Osteoblast (primary cell): ENCODE measurements around the gene AKR1A1. TPM values are rescaled to one million over a fixed set of nuclear protein-coding genes. Genes with fewer than 3 reads are reported as not detected.

Experiments
- DNase-seq: peaks from one replicate; pipeline ENCODE4 v3.0.0; 2011; ENCODE audit warnings: low spot score, mixed read lengths; ENCODE audit not compliant: insufficient read length; ENCODE audit errors: missing footprints
- H2AFZ ChIP-seq: 2 replicates; pipeline ENCODE4 v1.6.0; 2011; ENCODE audit warnings: mild to moderate bottlenecking, low read length
- H3K27ac ChIP-seq: 2 replicates; pipeline ENCODE4 v1.5.1; 2011; ENCODE audit warnings: mild to moderate bottlenecking, low read depth, low read length, moderate library complexity
- H3K27me3 ChIP-seq: 2 replicates; pipeline ENCODE4 v1.6.0; 2012; ENCODE audit warnings: mild to moderate bottlenecking, control low read depth, inconsistent platforms, low read length, moderate library complexity; ENCODE audit not compliant: insufficient read depth
- H3K36me3 ChIP-seq: 2 replicates; pipeline ENCODE4 v1.5.1; 2011; ENCODE audit warnings: mild to moderate bottlenecking, low read length, control low read depth, moderate library complexity; ENCODE audit not compliant: insufficient read depth
- H3K4me1 ChIP-seq: 2 replicates; pipeline ENCODE4 v1.5.1; 2011; ENCODE audit warnings: mild to moderate bottlenecking, low read length, control low read depth, moderate library complexity; ENCODE audit not compliant: insufficient read depth
- H3K4me2 ChIP-seq: 2 replicates; pipeline ENCODE4 v1.6.0; 2011; ENCODE audit warnings: mild to moderate bottlenecking, low read length; ENCODE audit not compliant: insufficient read depth
- H3K4me3 ChIP-seq: fragments of 200-600 bp; sonication (generic); 3 replicates; pipeline ENCODE4 v1.5.1; 2012; ENCODE audit warnings: mild to moderate bottlenecking, low read length, inconsistent platforms; ENCODE audit not compliant: insufficient read depth
- H3K79me2 ChIP-seq: 2 replicates; pipeline ENCODE4 v1.6.0; 2012; ENCODE audit warnings: mild to moderate bottlenecking, low read length, control low read depth, inconsistent platforms; ENCODE audit not compliant: insufficient read depth
- H3K9me3 ChIP-seq: 2 replicates; pipeline ENCODE4 v1.5.1; 2011; ENCODE audit warnings: low read depth, low read length, control low read depth
- H4K20me1 ChIP-seq: 2 replicates; pipeline ENCODE4 v1.6.0; 2012; ENCODE audit warnings: mild to moderate bottlenecking, low read length, control low read depth; ENCODE audit not compliant: insufficient read depth
- CTCF ChIP-seq: IDR thresholded peaks from 2 replicates; pipeline ENCODE4 v1.5.1; 2011; ENCODE audit warnings: mild to moderate bottlenecking, low read depth, low read length, moderate library complexity; ENCODE audit errors: extremely low read depth
- total RNA-seq: library from RNA; depleted of rRNA; stranded (reverse); fragments of >200 nt; gene quantifications from 2 replicates; pipeline ENCODE4 v1.2.3, GENCODE V29; 2012

AKR1A1 gene
- 129 and 136 TPM in 2 replicates for total RNA-seq

GRCh38 chr1:45550401-45551351, at the start of gene AKR1A1:
AKR1A1 (plus strand) TSS chr1:45550826; CDS start chr1:45561795, 10,969 bp downstream.
- Histone ChIP-seq H3K4me1 (peaks cover 16% of the 10 kb centered on the region), H3K4me2 (peak within 1 kb of the TSS; percentile 93), H3K79me2 (peaks cover 41% of the 10 kb centered on the region), H4K20me1 (no peaks in the 10 kb centered on the region), H3K27me3 (no peaks in the 10 kb centered on the region), H2AFZ (peak within 1 kb of the TSS; percentile 99), H3K4me3 (peak within 1 kb of the TSS; percentile 96), H3K36me3 (peaks cover 12% of the 10 kb centered on the region), H3K9me3 (no peaks in the 10 kb centered on the region), H3K27ac (peak within 1 kb of the TSS; percentile 96)
- peak; percentile 97 for DNase-seq
- no peak for TF ChIP-seq CTCF

- Histone ChIP-seq H3K79me2 (no peaks in the 10 kb centered on the region), H4K20me1 (no peaks in the 10 kb centered on the region), H3K36me3 (no peaks in the 10 kb centered on the region), H2AFZ (no peak overlapping the region), H3K4me1 (peaks cover 7% of the 10 kb centered on the region), H3K27ac (no peak overlapping the region), H3K4me2 (no peak overlapping the region), H3K27me3 (no peaks in the 10 kb centered on the region), H3K9me3 (no peaks in the 10 kb centered on the region), H3K4me3 (no peak overlapping the region)
- DNase-seq = no peak
- no peak for TF ChIP-seq CTCF
Observed at GRCh38 chr1:45501505-45501859, 49.1 kb upstream of the AKR1A1 start.

- Histone ChIP-seq H3K27me3 (no peaks in the 10 kb centered on the region), H3K79me2 (no peaks in the 10 kb centered on the region), H3K27ac (no peak overlapping the region), H3K4me2 (no peak overlapping the region), H3K4me3 (no peak overlapping the region), H3K36me3 (peaks cover 2% of the 10 kb centered on the region), H2AFZ (no peak overlapping the region), H4K20me1 (no peaks in the 10 kb centered on the region), H3K9me3 (no peaks in the 10 kb centered on the region), H3K4me1 (peaks cover 7% of the 10 kb centered on the region)
- no peak for DNase-seq
- no peak for TF ChIP-seq CTCF
Observed at GRCh38 chr1:45503462-45504360, 46.9 kb upstream of the AKR1A1 start.
